ENCODE results near the gene PTHLH. TPM values are rescaled to one million over a fixed set of nuclear protein-coding genes. Genes with fewer than 3 reads are reported as not detected.

The PTHLH gene
- under 1 TPM in 1 of 2 donors, not detected in 1; 0.58 TPM for total RNA-seq

DNA sequence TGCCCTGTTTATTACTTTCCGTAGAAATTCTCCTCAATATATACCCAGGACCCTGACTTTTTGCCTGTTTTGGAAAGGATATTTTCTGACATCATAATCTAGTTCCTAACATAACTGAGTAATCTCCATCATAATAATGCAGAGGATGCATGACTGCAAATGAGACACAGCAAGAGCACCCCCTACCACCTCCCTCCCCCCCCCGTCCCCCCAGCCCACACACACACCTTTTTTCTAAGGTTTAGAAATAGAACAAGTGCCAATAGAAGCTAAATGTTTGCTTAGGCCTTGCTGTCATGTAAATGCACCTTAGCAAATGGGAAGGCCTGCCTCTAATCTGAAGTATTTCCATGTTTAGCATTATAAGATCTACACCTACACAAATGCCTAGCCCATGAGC lies at the start of gene PTHLH:
Gene PTHLH (minus strand): TSS at position 13 of the 400 bp plus-strand sequence. CDS start 3,239 bp downstream, outside the sequence.
- no peak for DNase-seq
- Histone ChIP-seq H3K27me3 (peaks cover 68% of the 10 kb centered on the region), H3K4me3 (no peak within 1 kb of the TSS), H3K9me3 (no peaks in the 10 kb centered on the region), H3K36me3 (no peaks in the 10 kb centered on the region), H3K4me1 (peaks cover 8% of the 10 kb centered on the region), H3K27ac (no peak within 1 kb of the TSS), H3K9ac (ENCODE audit: low read depth in 2 of 2, low read length in 2 of 2) (no peak within 1 kb of the TSS)
- TF ChIP-seq, protein P1, sequence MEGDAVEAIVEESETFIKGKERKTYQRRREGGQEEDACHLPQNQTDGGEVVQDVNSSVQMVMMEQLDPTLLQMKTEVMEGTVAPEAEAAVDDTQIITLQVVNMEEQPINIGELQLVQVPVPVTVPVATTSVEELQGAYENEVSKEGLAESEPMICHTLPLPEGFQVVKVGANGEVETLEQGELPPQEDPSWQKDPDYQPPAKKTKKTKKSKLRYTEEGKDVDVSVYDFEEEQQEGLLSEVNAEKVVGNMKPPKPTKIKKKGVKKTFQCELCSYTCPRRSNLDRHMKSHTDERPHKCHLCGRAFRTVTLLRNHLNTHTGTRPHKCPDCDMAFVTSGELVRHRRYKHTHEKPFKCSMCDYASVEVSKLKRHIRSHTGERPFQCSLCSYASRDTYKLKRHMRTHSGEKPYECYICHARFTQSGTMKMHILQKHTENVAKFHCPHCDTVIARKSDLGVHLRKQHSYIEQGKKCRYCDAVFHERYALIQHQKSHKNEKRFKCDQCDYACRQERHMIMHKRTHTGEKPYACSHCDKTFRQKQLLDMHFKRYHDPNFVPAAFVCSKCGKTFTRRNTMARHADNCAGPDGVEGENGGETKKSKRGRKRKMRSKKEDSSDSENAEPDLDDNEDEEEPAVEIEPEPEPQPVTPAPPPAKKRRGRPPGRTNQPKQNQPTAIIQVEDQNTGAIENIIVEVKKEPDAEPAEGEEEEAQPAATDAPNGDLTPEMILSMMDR (IDR thresholded peaks at IDR 0.05): no peak
- intact Hi-C loops (cut with DNase I): no loop called here

DNA sequence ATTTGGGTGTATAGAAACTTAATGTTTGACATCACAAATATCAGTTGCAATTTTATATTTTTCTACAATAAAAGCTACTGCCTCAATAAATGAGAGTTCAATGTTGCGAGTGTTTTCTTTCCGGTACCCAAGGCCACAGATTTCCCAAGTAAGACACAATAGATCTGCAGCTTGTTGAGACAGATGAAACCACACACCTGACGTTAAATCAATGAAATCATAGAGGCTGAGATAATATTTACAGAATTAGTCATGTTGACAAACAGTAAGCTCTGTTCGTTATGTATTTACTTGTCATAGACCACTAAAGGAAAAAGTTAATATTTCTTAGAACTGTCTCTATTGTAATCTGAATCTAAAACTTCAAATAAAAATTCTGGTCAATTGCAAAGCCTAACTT lies 49.2 kb upstream of the PTHLH start:
- Histone ChIP-seq H3K9ac (ENCODE audit: low read depth in 2 of 2, low read length in 2 of 2) (no peak overlapping the region), H3K27ac (no peak overlapping the region), H3K27me3 (no peaks in the 10 kb centered on the region), H3K4me3 (no peak overlapping the region), H3K4me1 (no peaks in the 10 kb centered on the region), H3K9me3 (no peaks in the 10 kb centered on the region), H3K36me3 (no peaks in the 10 kb centered on the region)
- no peak for DNase-seq
- intact Hi-C loops (cut with DNase I): no loop called here
- TF ChIP-seq, protein P1 (IDR thresholded peaks at IDR 0.05): no peak

DNA sequence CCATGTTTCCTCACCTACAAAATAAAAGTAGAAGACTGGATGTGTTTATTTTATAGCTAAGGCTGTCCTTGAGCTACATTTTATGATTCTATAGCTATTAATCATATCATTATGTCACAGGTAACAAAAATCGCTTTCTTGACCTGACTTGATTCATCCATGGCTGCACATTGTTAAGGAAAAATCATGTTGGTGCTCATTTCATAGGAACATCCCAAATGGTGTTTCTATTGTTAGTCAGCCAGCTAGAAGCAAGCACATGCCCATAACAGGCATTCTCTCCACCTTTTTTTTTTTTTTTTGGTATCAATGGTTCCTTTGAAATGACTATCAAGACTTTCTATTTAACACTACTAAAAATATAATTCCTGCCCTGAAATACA lies 45.3 kb upstream of the PTHLH start:
- H3K4me3 ChIP-seq: no peak overlapping the region
- H3K9me3 ChIP-seq: no peaks in the 10 kb centered on the region
- no peaks in the 10 kb centered on the region for H3K4me1 ChIP-seq
- H3K27ac ChIP-seq: no peak overlapping the region
- intact Hi-C loops (cut with DNase I): no loop called here
- TF ChIP-seq, protein P1 (IDR thresholded peaks at IDR 0.05): no peak
- no peak for DNase-seq
- no peak overlapping the region for H3K9ac ChIP-seq (ENCODE audit: low read depth in 2 of 2, low read length in 2 of 2)
- H3K27me3 ChIP-seq: no peaks in the 10 kb centered on the region
- no peaks in the 10 kb centered on the region for H3K36me3 ChIP-seq

DNA sequence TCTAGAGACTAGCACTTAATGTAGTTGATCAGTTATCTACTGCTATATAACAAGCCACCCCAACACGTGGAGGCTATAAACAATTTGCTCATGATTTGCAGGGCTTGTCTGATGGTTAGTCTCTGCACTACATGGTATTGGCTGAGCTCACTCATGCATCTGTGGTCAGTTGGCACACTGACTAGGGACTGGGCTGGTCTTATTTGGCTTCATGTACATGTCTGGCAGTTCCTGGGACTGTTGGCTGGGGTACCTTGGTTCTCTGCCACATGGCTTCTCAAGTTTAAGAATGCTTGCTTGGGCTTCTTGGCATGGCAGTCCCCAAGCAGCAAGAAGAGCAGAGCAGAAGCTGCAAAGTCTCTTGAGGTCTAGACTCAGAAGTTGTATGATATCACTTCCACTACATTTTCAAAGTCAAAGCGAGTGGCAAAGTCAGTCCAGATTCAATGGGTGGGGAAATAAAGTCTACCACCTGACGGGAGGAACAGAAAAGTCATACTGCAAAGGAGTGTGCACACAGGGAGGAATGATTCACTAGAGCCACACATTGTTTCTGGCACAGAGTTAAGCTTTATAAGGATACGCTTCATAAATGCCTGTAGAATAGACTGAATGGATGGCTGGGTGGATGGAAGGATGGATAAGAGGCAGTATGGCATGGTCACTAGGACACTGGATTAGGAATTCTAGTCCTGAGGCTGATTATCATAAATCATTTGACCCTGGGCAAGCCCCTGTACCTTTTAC lies 44.8 kb upstream of the PTHLH start:
- Histone ChIP-seq H3K4me3 (no peak overlapping the region), H3K27ac (no peak overlapping the region), H3K9ac (ENCODE audit: low read depth in 2 of 2, low read length in 2 of 2) (no peak overlapping the region), H3K27me3 (no peaks in the 10 kb centered on the region), H3K36me3 (no peaks in the 10 kb centered on the region), H3K9me3 (no peaks in the 10 kb centered on the region), H3K4me1 (no peaks in the 10 kb centered on the region)
- TF ChIP-seq, protein P1 (IDR thresholded peaks at IDR 0.05): no peak
- DNase-seq: no peak
- intact Hi-C loops (cut with DNase I): no loop called here

DNA sequence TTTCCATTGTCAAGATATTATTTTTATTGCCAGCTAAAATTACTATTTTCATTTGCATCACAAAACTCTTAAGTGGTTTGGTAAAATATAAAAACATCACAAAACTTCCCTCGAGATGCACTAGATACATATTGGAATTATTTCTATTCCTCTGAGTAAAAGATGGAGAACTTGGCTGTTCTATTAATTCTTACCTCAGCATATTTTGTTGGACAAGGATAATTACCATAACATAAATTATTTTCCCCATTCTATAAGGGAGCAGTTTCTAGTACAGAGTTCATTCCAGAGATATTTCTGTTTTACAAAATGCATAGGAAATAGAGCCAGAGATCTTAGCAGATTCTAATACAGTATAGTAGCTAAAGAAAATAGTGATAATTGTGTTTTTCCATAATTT lies 42.6 kb upstream of the PTHLH start:
- Histone ChIP-seq H3K27me3 (no peaks in the 10 kb centered on the region), H3K36me3 (no peaks in the 10 kb centered on the region), H3K4me3 (no peak overlapping the region), H3K4me1 (no peaks in the 10 kb centered on the region), H3K9ac (ENCODE audit: low read depth in 2 of 2, low read length in 2 of 2) (no peak overlapping the region), H3K9me3 (no peaks in the 10 kb centered on the region), H3K27ac (no peak overlapping the region)
- DNase-seq: no peak
- TF ChIP-seq, protein P1 (IDR thresholded peaks at IDR 0.05): no peak
- intact Hi-C loops (cut with DNase I): no loop called here

Data from colonic mucosa (tissue), 4 donors.